ENCODE results near the gene RGS6.

The RGS6 gene

DNA sequence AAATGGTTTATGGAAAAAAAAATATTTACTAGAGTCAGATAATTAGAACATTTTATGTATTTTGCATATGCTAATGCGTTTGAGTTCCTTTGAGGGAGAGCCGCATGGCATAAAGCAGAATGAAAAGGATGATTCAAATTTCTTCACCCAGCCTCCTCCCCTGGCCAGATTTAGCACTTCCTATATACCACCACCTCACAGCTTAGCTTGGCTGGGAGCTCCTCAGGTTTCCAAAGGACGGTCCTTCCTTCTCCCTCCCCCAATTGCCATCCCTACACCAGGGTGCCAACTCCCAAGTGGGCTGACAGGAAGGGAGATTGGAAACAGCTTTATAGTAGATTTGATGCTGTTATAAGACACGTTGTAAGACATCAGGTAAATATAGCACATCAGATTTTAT, 157.4 kb downstream of the RGS6 start:
- DNase-seq: no peak

DNA sequence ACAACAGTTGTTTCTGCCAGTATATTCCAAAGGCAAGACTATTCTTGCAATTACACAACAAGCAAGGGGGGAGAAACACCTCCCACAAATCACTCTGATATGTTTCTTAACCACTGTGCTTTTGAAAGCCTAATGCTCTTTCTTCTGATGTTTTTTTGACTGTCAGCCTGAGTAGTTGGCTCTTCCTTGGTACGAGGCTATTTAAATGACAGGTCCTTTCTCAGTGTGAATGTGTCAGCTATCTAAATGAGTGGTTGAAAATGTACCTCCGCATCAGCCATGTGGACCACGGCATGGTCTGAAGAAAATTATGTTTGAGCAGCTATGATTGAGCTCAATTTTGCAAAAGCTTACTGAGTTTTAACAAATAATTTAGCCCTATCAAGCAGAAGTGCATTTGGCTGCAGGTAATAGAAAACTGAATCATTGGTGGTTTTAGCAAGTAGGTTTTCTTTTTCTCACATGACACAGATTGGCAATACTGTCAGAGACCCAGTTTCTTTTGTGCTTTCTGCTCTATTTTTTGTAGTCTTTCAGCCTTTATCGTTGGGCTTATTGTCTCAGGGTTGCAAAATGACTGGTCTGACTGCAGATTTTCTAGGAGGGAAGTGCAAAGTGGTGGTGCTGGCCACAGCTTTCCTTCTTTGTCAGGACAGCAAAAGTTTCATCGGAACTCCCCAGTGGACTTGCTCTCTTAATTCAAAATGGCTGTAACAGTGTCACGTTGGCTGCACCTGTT, 162.8 kb downstream of the RGS6 start:
- DNase-seq: no peak

DNA sequence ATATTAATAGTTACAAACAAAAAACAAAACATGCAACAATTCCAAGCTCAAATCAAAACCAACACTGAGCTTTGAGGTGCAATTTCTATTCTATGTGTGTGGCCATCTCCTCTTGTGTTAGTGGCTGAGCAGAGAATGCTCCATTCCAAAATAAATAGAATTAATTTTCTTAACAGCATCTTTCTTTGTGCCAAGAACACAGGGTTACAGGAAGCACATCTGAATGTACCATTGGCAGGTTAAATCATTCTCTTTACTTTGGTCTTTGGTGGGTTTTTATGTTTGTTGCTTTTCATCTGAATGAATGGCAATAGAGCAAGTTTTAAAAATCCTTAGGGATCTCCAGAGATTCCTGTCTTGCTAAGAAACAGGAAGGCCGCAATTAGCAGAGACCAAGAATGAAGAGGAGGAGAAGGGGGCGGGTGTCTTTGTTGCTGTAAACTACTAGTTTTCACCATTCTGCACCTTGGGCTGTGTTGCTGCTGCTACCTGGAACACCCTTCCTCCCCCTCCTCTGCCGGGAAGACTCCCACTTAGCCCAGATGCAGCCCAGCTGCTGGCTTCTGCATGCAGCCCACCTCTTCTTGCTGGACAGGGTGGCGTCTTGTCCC, 165.0 kb downstream of the RGS6 start:
- DNase-seq: no peak

DNA sequence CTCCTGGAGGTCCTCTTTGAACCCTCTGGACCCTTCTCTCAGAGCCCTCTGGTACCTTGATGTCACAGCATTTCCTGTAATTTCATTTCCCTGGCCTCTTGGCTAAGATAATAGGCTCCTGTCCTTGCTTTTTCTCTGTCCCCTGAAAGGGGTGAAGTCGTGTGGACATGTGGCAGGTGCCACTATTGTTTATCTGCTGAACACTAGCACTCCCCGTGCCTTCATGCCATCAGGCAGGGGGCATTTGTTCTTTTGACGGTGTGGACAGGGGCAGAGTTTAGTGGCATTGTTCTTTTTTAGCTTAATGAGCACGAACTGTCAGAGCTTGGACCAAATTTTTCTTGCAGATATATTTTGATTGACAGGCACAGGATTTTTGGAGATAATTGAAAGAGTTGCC, 166.0 kb downstream of the RGS6 start:
- DNase-seq: no peak

DNA sequence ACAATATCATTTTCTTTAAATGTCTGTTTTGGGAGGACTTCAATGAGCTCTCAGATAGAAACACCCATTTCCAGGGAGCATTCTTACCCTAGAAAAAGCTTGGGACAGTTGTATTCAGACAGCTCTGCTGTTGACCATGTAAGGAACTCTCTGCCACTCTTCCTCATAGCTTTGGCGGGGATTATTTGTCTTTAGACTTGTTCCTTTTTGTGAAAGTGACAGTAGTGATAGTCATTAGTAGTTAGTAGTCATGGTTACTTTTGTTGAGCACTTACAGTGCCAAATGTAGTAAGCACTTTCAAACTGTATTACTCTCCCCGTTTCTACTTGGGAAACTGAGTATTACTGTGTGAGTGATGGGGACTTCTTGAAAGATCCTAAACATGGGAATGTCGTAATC, 167.3 kb downstream of the RGS6 start:
- DNase-seq: no peak

DNA sequence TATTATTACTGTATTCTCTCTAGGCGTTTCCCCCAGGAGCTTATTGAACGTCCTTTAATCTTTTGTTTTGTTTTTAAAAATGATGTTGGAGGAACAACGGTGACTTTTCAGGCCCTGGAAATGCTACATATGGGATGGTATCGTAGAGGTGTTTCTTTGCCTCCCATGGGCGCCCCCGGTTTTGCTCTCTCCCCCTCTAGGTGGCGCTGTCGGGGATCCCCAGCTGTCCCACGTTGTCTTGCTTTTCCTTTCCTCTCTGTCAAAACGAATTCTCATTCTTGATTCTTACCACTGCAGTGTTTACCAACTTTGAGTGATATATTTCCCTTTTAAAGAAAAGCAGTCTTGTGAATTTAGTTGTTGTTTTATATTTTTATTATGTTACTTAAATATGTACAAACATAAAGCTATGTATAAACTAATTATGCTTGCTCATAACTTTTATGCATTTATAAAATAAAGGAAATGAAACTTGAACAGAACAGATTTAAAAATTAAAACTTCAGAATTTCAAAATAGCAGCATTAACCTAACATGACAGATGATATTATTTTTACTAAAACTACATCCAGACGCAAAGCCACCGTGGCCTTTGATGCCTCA, 171.9 kb downstream of the RGS6 start:
- peak; percentile 21 for DNase-seq

DNA sequence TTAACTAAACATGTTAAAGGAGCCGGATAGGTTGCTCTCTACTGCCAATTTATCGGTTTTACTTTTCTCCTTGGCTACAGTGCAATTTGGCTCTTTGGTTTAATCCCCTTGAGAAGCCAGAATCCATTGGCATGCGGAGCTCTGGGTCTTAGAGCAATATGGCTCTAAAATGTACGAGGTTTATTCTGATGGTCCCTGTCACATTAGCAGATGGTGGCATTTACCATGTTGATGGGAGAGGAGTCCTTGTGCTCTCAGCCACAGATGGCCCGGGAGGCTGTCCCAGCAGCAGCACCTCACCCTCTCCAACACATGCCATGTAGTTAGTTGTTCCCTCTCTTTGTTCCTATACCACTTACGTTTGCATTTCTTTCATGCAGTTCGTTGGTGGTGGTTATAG, 179.7 kb downstream of the RGS6 start:
- DNase-seq: no peak

DNA sequence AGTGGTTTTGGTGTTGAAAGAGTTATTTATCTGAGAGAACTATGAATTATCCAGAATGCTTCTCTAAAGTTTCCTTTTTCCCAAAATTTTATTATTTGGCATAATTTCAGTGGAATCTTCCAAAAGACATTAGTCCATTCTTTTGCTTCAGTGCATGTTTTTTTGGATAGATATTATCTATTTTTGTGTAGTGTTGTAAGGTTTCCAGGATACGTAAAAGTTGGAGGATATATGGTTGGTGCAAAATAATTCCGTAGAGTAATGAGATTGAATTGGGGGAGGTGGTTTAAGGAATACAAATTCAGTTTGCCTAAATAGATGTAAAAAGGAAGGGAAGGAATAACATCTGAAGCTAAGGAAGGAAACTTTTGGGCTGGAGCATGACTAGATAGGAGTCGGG, 186.6 kb downstream of the RGS6 start:
- DNase-seq: no peak

DNA sequence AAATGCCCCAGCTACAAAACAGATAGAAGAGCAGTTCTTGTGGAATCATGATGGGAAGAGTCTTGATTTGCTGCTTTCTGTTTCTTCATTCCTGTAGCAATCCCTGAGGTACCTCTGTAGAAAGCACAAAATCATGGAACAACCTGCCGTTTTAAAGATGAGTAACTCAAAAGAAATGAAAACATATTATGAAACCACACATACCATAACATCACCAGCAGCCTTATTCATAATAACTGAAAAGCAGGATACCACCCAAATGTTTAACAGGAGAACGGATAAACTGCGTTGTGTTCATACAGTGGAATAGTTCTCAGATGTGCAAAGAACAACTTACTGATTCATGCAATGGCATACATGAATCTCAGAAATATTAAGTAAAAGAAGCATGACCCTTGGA, 188.1 kb downstream of the RGS6 start:
- no peak for DNase-seq

DNA sequence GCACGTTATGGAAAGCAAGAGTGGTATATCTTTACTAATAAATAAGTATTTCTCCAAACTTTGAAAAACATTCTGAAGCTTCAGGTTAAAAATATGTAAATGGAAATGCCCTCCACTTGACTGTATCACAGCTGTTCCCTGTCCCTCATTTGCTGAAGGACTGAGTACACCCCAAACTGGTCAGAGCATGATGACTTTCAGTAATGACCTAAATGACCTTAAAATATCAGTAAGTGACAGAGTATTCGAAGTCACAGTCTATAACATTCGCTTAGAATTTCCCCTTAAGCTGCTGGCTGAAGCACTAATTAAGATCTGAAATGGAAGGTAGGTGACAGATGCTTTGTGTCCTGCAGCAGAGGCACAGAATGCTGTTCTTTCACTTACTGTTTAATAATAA, 191.5 kb downstream of the RGS6 start:
- no peak for DNase-seq

DNA sequence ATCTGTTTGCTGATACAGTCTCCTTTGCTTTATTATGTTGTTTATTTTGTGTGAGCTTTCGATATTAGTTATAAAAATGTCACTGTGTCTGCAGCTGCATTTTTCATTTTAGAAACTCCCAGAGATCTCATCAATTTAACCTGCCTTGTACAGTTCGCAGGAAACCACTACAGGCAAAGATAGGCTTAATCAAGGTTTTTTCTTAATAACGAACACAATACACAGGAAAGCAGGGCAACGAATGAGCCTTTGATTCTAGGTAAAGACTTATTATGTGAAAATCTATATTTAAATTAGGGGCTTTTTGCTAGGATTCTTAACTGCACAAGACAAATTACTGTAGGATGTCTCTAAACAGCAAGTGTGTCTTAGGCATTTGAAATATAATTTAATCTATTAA, 191.9 kb downstream of the RGS6 start:
- DNase-seq: no peak

DNA sequence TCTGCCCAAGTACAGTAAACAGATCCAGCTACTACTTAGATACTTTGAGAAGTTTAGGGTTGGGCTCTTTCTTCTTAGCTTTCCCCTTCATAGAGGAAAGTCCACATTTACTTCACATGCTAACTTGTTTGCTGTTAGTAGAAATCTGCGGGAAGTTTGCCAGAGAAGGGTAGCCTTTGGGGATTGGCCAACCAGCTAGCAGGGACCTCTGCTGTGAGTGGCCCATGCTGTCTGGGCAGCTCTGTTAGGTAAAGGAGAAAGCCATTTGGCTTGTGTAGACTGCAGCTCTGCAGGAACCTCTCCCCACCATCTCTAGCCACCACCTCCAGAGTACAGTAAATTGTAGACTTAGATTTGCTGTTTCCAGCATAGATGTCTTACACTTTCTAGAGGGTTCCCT, 193.9 kb downstream of the RGS6 start:
- no peak for DNase-seq

DNA sequence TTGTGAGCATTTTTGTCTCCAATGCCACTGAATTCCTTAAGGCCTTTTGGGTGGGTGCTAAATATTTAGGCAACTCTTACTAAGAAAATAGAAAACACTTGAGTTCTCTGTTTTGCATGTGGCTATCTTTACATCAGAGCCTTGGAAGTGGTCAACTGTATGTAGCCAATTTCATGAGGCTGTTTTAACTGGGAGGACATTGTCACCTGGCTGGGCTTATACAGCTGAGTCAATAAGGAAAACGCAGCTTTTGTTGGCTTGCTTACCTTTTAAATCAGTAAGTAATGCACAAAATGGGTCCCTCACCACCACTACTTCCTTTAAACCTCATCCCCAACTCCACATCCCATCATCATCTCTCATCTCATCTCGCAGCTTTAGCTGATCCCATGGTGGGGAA, 194.3 kb downstream of the RGS6 start:
- no peak for DNase-seq

DNA sequence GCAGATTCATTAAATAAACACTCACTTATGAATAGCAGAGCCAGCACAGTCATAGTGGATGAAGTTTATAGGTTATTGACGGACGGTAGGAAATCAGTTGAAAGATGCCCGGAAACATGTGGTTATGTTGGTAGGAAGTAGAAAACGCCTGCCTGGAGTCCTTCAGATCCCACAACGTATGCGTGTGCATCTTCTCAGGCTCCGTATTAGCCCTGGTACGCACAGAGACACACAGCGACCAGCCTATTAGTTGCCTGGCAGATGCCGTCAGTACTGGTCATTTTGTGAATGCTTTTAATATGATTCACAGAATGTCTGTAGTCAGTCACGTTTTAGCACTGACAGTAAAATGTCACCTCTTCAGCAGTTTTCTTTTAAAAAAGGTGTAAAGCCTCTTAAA, 196.4 kb downstream of the RGS6 start:
- DNase-seq: no peak

DNA sequence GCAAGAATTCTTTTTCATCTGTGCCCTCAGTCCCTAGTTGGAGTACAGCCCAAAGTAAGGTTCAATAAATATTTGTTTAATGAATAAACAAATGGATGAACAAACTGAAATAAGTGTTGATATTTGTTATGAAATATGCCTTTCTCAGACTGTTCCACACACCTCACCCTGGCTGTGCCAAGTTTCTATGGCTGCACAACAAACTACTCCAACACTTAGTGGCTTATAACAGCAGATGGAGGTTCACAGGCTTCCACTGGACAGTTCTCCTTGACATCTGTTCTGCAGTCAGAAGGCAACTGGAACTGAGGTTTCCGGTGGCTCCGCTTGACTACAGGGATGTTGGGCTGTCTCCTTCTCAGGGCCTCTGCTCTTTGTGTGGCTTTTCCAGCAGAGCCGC, 197.1 kb downstream of the RGS6 start:
- DNase-seq: no peak

DNA sequence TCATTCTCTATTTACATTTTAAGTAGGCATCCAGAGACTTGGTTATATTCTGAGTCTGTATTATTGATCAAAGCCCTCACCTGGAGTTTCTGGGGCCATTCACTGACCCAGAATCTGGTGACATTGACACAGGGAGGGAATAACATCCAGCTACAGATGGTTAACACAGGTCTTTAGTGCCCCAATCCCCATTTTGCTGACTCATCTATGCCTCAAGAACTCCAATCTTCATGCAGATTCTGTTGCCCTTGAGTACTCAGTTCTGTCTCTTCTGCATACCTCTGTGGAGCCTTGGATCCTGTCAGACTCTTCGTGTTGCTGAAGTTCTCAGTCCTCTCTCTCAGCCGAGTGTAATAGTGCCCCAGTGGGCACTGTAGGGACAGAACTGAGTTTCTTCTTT, 208.9 kb downstream of the RGS6 start:
- no peak for DNase-seq

DNA sequence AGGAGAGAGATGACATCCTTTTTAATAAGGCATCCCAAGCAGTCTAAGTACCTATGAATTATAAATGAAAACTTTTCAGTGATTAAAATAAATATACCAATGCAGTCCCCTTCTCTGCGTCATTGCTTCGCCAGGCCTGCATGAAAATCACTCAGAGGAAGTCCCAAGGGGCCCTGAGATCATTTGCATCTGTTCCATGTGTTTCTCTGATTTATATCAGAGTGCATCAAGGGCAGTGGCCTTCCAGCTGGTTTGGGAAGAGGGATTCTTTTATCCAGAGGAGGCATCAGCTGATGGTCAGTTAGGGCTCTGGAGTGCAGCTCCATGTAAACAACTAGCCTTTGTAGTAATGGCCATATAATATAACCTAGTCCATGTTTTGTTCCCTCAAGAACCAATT, 210.1 kb downstream of the RGS6 start:
- DNase-seq: no peak

DNA sequence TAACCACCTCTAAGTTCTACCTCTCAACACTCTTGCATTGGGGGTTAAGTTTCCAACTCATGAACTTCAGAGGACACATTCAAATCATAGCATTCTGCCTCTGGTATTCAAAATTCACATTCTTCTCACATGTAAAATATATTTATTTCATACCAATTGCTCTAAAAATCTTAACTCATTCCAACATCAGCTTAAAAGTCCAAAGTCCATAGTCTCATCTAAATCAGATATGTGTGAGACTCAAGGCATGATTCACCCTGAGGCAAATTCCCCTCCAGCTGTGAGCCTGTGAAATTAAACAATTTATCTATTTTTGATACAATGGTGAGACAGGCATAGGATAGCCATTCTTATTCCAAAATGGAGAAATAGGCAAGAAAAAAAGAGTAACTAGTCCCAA, 214.0 kb downstream of the RGS6 start:
- DNase-seq: no peak

DNA sequence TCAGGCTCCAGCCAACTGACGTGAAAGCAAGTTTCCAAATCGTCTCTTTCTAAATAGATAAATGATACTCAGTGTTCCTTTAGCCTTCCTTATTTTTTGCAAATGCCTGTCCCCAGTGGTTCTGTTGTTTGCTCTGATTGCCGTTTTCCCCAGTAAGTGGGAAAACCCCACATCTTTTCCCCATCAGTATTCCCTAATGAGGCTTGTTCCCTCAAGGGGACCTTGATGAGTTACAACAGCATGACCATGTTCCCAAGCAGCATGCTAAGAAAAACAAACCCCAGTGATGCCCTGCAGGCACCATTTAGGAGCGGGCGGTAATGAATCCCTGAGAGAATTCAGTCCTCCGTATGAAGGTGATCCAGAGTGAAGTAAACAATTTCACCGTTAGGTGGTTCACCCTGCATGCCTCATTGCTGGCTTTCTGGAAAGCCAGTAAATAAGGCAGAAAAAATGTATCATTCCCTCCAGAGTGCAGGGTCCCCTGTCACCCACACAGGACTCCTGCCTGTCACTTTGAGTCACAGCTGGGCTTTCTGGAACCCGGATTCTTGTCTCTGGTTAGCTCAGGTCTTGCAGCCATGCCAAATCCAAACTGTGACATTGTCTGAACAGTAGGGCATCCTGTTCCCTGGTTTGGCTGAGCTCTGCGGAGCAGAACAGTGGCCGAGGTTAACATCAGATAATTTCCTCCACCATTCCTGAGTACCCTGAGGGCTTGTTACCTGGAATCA, 222.6 kb downstream of the RGS6 start:
- no peak for DNase-seq

DNA sequence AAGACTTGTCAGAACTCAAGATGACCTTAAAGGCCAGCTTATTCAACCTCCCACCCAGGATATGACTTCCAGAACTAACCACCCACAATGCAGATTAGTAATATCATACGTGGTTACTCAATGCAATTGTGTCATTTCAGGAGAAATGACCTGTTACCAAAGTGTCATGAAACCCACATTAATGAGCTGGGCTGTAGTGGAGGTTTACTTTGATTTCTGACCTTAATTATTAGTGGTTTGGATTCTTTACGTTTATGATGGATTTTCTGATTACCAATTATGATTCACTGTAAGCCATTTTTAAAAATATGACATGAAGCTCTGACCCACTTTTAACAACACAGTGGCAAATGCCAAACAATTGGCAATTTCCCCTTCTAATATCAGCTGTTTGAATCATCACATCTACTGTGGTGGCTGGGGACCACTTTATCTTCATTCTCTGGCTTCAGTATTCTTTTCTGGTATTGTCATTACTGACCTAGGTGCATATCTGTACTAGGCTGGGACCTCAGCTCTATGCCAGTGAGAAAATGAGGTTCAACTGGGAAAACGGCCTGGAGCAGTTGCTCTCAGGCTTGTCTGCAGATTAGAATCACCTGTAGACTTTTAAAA, 223.3 kb downstream of the RGS6 start:
- no peak for DNase-seq

DNA sequence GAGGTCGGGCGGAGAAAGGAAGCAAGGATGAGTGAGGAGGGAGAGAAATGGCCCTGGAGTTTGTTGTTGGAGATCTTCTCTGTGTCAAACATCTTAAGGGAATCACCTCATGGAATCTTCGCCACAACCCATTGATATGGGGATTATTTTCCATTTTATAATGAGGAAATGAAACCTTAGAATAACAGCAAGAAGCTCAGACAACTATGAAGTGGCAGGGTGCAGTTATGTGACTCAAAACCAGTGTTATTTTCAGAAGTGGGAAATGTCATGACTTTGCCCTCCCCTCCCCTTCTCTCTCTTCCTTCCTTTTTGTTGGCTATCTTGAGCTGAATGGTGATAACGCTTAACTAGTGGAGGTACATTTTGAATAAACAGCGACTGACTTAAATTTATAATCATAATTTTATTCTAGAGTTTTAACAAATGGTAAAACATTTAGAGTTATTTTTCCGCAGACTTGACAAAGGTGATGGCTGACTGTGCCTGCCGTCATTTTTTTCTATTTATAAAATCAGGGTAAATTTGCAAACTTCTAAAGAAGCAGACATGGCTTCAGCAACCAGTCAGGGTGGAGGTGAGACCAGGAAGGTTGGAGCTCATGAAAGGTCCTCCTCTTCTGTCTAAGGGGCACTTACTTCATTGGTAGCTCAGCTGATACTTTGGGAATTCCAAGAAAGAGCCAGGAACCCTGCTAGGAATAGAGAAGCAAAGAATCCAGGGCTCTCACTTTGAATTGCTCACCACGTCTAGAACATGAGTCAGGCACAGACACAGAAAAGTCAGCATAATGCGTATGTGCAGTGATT, 232.4 kb downstream of the RGS6 start:
- DNase-seq: no peak

DNA sequence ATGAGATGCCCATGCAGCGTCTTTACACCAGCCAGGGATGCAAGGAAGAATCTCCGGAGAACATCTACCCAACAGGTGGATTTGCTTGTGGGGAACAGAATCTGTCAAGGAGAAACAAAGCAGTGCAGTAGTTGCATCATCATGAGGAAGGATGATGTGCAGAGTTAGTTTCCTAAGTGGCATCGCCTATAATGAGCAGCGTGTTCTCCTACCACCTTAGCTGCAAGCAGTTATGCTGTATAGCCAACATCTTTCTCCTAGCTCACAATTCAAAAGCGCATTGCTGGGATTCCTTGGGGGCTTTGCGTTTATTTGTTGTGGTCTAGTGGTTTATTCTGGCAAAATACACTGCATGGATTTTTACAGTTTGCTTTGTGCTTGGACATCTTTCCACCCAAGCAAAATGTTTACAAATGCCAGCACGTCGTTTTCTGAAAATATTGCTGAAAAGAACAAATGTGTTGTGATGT, 233.0 kb downstream of the RGS6 start:
- DNase-seq: no peak

DNA sequence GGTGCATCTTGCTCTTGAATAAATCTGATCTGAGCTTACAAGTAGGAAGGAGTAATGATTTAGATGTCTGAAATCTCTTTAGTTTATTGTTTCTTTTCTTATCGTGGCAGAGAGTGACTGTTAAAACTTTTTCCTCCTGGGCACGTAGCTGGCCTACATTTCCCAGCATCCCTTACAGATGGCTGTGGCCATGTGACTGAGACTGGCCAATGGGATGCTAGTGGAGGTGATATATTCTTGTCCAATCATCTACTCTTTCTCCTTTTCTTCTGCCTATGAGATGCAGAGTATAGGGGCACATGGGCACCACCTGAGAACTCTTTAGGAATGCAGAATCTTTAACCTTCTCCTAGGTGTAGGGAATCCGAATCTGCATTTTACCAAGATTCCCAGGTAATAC, 237.3 kb downstream of the RGS6 start:
- DNase-seq: no peak

All from activated T-cell treated with anti-CD3 and anti-CD28 coated beads, Interleukin-2, amount 50 U/mL, for 1 hour (primary cell).